Mesendoderm (in vitro differentiated cells): ENCODE measurements around the gene SLC25A46.

ENCODE experiments used
- DNase-seq: peaks from one replicate; pipeline ENCODE4 v3.0.0; 2013
- H2AK5ac ChIP-seq: 2 replicates; pipeline ENCODE4 v1.6.1; 2013; ENCODE audit warnings: low read length, inconsistent platforms
- H2BK120ac ChIP-seq: 2 replicates; pipeline ENCODE4 v1.6.1; 2013; ENCODE audit warnings: low read depth, mild to moderate bottlenecking, low read length, moderate library complexity, mixed read lengths
- H2BK15ac ChIP-seq: replicated peaks from 2 replicates; pipeline ENCODE4 v1.6.1; 2013; ENCODE audit warnings: low read depth, mild to moderate bottlenecking, moderate library complexity
- H2BK5ac ChIP-seq: 2 replicates; pipeline ENCODE4 v1.6.1; 2013; ENCODE audit warnings: low read length, inconsistent platforms
- H3K18ac ChIP-seq: 2 replicates; pipeline ENCODE4 v1.6.1; 2013; ENCODE audit warnings: mild to moderate bottlenecking, low read length, mixed read lengths
- H3K23ac ChIP-seq: one replicate; pipeline ENCODE4 v1.6.1; 2013; ENCODE audit warnings: low read length
- H3K27ac ChIP-seq: 2 replicates; pipeline ENCODE4 v1.5.1; 2013; ENCODE audit warnings: low read depth, mild to moderate bottlenecking, inconsistent platforms, low read length, moderate library complexity
- H3K27me3 ChIP-seq: 2 replicates; pipeline ENCODE4 v1.6.1; 2013; ENCODE audit warnings: low read length, control low read depth, mild to moderate bottlenecking, inconsistent platforms; ENCODE audit not compliant: insufficient read depth, poor library complexity
- H3K36me3 ChIP-seq: 2 replicates; pipeline ENCODE4 v1.6.1; 2013; ENCODE audit warnings: low read length, inconsistent platforms; ENCODE audit not compliant: control insufficient read depth, insufficient read depth
- H3K4ac ChIP-seq: one replicate; pipeline ENCODE4 v1.6.1; 2013; ENCODE audit warnings: low read depth, mild to moderate bottlenecking, low read length, moderate library complexity
- H3K4me1 ChIP-seq: 2 replicates; pipeline ENCODE4 v1.6.1; 2013; ENCODE audit warnings: low read depth, low read length, inconsistent platforms; ENCODE audit not compliant: control insufficient read depth
- H3K4me2 ChIP-seq: 2 replicates; pipeline ENCODE4 v1.6.1; 2013; ENCODE audit warnings: low read length
- H3K4me3 ChIP-seq: 2 replicates; pipeline ENCODE4 v1.5.1; 2013; ENCODE audit warnings: mild to moderate bottlenecking, low read length
- H3K56ac ChIP-seq: one replicate; pipeline ENCODE4 v1.6.1; 2013; ENCODE audit warnings: low read length
- H3K79me1 ChIP-seq: 2 replicates; pipeline ENCODE4 v1.6.1; 2013; ENCODE audit warnings: low read length, inconsistent platforms
- H3K79me2 ChIP-seq: 2 replicates; pipeline ENCODE4 v1.6.1; 2013; ENCODE audit warnings: mild to moderate bottlenecking, low read length; ENCODE audit not compliant: control insufficient read depth, insufficient read depth
- H3K9ac ChIP-seq: 2 replicates; pipeline ENCODE4 v1.6.1; 2013; ENCODE audit warnings: low read length, inconsistent platforms
- H4K5ac ChIP-seq: one replicate; pipeline ENCODE4 v1.6.1; 2013; ENCODE audit warnings: low read length
- H4K8ac ChIP-seq: one replicate; pipeline ENCODE4 v1.6.1; 2013; ENCODE audit warnings: low read depth, mild to moderate bottlenecking, control low read depth, low read length, moderate library complexity
- WGBS: extraction: QIAGEN DNeasy Blood & Tissue Kit; methylation state at CpG from one replicate; pipeline ENCODE4 v1.1.7; 2013; ENCODE audit warnings: low lambda C conversion rate, missing lambda C conversion rate; ENCODE audit not compliant: insufficient coverage; ENCODE audit errors: extremely low coverage; 5-methylcytosine and 5-hydroxymethylcytosine counted together

Gene SLC25A46

DNA sequence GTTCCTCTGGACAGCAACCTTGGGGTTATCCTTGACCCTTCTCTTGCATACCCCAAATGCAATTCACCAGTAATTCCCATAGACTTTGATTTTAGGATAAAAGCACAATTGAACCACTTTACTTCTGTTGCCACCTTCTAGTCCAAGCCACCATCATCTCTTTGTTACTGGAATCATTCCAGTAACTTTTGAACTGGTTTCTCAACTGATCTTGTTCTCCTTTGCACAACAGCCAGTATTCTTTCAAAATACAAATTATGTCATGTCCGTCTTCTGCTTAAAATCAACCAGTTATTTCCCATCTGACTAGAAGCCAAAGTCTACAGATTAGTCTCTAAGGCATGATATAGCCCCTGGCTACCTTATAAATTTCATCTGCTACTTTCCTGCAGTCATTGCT, 21.4 kb downstream of the SLC25A46 start:
- no peaks in the 10 kb centered on the region for H3K36me3 ChIP-seq
- no peak overlapping the region for H3K4ac ChIP-seq
- H2BK5ac ChIP-seq, result no peak overlapping the region
- H3K27ac ChIP-seq, result no peak overlapping the region
- no peak overlapping the region for H4K5ac ChIP-seq
- H3K4me3 ChIP-seq, result no peak overlapping the region
- no peak overlapping the region for H3K4me2 ChIP-seq
- H3K9ac ChIP-seq, result no peak overlapping the region
- no CpG with 5 or more reads among the region's 1 CpG for WGBS
- H3K79me2 ChIP-seq, result no peaks in the 10 kb centered on the region
- H2AK5ac ChIP-seq, result no peak overlapping the region
- H3K18ac ChIP-seq, result no peak overlapping the region
- H3K4me1 ChIP-seq, result no peaks in the 10 kb centered on the region
- no peak for DNase-seq
- H2BK15ac ChIP-seq, result no peak overlapping the region
- no peak overlapping the region for H3K56ac ChIP-seq
- H3K27me3 ChIP-seq, result no peaks in the 10 kb centered on the region
- no peak overlapping the region for H2BK120ac ChIP-seq
- no peaks in the 10 kb centered on the region for H3K79me1 ChIP-seq
- no peak overlapping the region for H3K23ac ChIP-seq
- H4K8ac ChIP-seq, result no peak overlapping the region

DNA sequence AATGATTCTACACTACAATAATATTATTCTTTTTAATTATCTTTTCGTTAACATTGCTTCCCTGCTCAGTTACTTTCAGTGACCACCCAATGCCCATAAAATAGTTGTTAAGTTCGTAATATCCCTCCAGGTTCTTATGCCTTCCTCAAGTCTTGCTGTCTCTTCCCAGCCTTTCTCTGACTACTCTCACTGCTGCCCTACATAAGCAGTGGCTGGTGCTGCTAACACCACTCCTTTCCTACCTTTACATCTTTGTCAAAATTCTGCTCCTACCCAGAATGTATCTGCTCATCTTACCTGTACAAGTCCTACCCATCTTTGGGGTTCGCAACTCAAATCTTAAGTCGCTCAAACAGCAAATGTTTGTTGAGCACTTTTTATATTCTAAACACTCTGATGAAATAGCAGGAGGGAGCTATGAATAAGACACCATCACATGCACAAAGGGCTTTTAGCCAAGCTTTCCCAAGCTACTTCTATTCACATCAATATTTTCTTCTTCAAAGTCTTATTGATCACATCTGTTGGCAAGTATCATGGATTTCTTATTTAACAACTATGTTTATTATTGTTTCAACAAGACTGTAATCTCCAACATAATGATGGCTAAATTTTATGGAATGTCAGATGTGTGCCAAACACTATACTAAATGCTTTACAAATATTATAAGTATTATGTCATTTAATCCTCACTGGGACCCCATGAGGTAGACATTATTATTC, 29.5 kb downstream of the SLC25A46 start:
- Histone ChIP-seq H3K23ac (no peak overlapping the region), H3K36me3 (no peaks in the 10 kb centered on the region), H3K4ac (no peak overlapping the region), H2AK5ac (no peak overlapping the region), H3K4me2 (no peak overlapping the region), H3K27me3 (no peaks in the 10 kb centered on the region), H2BK5ac (no peak overlapping the region), H3K56ac (no peak overlapping the region), H3K27ac (no peak overlapping the region), H3K9ac (no peak overlapping the region), H2BK120ac (no peak overlapping the region), H3K4me3 (no peak overlapping the region), H3K4me1 (no peaks in the 10 kb centered on the region), H4K8ac (no peak overlapping the region), H3K18ac (no peak overlapping the region), H4K5ac (no peak overlapping the region), H3K79me1 (no peaks in the 10 kb centered on the region), H2BK15ac (no peak overlapping the region), H3K79me2 (no peaks in the 10 kb centered on the region)
- WGBS, result 100% methylated on average over 1 of the region's 4 CpGs
- peak; percentile 3 for DNase-seq

DNA sequence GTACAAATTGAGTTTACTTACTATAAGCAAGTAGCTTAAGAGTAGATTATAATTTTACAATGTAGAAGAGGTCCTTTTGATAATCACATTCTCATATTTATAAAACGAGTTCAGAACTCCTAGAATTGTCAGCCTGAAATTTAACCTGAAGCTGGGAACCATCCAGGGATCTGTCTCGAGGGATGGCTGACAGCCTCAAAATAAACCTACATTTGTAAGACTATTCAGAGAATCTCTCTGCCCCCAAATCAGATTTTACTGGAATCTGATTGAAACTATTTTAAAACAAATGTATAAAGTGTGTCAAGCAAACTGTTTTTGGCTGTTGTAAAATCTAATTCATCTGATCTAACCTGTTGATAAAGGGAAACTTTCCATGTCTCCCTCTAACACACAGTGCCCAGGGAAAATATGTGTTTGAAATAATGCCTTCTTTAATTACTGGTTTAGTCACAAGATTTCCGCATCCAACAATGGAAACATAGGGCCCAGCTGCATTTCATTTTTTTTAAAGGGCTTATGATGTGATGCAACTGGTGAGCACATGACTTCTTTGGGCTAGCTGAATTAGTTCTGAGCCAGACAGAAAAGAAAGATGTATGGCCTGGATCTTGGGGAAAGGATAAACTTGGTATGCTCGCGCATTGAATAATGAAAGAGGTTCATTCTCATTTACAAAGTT, 30.3 kb downstream of the SLC25A46 start:
- Histone ChIP-seq H3K4me3 (no peak overlapping the region), H4K8ac (no peak overlapping the region), H3K23ac (no peak overlapping the region), H3K27me3 (no peaks in the 10 kb centered on the region), H3K4ac (no peak overlapping the region), H4K5ac (no peak overlapping the region), H3K79me1 (no peaks in the 10 kb centered on the region), H3K9ac (no peak overlapping the region), H2BK15ac (no peak overlapping the region), H3K4me2 (no peak overlapping the region), H3K56ac (no peak overlapping the region), H3K27ac (no peak overlapping the region), H3K36me3 (no peaks in the 10 kb centered on the region), H3K79me2 (no peaks in the 10 kb centered on the region), H2AK5ac (no peak overlapping the region), H3K4me1 (no peaks in the 10 kb centered on the region), H2BK120ac (no peak overlapping the region), H2BK5ac (no peak overlapping the region), H3K18ac (no peak overlapping the region)
- no peak for DNase-seq
- no CpG with 5 or more reads among the region's 5 CpGs for WGBS

DNA sequence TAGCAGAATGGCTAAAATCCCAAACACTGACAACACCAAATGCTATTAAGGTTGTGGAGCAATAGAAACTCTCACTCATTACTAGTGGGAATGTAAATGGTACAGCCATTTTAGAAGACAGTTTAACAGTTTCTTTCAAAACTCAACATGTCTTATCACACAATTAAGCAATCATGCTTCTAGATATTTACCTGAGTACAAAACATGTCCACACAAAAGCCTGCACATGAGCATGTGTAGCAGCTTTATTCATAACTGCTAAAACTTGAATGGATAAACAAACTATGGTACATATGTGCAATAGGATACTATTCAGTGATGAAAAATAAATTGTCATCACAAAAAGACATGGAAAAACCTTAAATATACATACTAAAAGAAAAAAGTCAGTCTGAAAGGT, 31.5 kb downstream of the SLC25A46 start:
- DNase-seq, result no peak
- Histone ChIP-seq H2BK15ac (no peak overlapping the region), H3K36me3 (no peaks in the 10 kb centered on the region), H3K79me2 (no peaks in the 10 kb centered on the region), H2BK120ac (no peak overlapping the region), H3K4me1 (no peaks in the 10 kb centered on the region), H4K5ac (no peak overlapping the region), H3K27ac (no peak overlapping the region), H3K56ac (no peak overlapping the region), H3K4ac (no peak overlapping the region), H3K4me2 (no peak overlapping the region), H4K8ac (no peak overlapping the region), H2BK5ac (no peak overlapping the region), H3K79me1 (no peaks in the 10 kb centered on the region), H3K4me3 (no peak overlapping the region), H3K18ac (no peak overlapping the region), H2AK5ac (no peak overlapping the region), H3K23ac (no peak overlapping the region), H3K9ac (no peak overlapping the region), H3K27me3 (no peaks in the 10 kb centered on the region)

DNA sequence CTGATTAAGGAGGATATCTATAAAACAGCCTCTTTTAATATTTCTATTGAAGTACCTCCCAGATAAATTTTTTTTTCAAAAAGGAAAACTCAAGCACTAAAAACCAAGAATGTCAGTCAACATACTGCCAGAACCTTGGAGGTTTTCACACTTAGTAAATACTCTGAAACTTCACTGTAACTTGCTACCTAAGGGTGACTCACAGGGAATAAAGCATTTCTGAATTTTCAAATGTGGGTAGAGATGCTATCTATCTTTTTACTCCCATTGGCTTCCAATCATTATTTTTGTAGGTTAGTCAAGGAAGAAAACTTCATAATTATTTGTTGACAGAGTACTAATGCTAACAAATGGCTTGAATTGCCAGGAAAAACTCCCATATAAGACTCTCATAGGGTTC, 46.1 kb downstream of the SLC25A46 start:
- no peak overlapping the region for H2BK120ac ChIP-seq
- no peak overlapping the region for H3K23ac ChIP-seq
- no peak overlapping the region for H3K56ac ChIP-seq
- H2BK15ac ChIP-seq, result no peak overlapping the region
- H4K8ac ChIP-seq, result no peak overlapping the region
- H4K5ac ChIP-seq, result no peak overlapping the region
- H3K18ac ChIP-seq, result no peak overlapping the region
- H3K4me3 ChIP-seq, result no peak overlapping the region
- H3K79me2 ChIP-seq, result no peaks in the 10 kb centered on the region
- H3K79me1 ChIP-seq, result no peaks in the 10 kb centered on the region
- peak; percentile 49 for DNase-seq
- H3K36me3 ChIP-seq, result no peaks in the 10 kb centered on the region
- no peaks in the 10 kb centered on the region for H3K27me3 ChIP-seq
- H2BK5ac ChIP-seq, result no peak overlapping the region
- H3K4me2 ChIP-seq, result no peak overlapping the region
- H3K9ac ChIP-seq, result no peak overlapping the region
- no peak overlapping the region for H2AK5ac ChIP-seq
- no peak overlapping the region for H3K4ac ChIP-seq
- no peaks in the 10 kb centered on the region for H3K4me1 ChIP-seq
- H3K27ac ChIP-seq, result no peak overlapping the region

DNA sequence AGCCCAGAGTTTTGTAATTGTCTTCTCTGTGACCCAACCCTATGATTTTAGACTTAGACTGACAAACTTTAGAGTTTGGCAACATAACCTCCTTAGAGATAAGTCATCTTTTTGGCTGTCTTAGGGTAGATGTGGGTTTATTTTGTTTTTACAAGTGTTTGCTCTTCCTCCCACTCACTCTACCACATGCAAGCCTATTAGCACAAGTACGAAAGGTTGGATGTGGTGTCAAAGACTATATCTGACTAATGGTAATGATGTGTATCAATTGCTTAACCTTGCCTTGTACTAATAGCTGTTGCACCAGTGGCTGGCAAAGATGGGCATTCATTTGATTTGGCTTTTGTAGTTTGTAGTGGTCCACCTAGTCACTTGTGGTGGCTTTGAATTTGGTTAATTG, 46.5 kb downstream of the SLC25A46 start:
- peak; percentile 4 for DNase-seq
- no peak overlapping the region for H2AK5ac ChIP-seq
- H3K27me3 ChIP-seq, result no peaks in the 10 kb centered on the region

More for the DNA sequence above, 46.5 kb downstream of the SLC25A46 start:
- Histone ChIP-seq H2BK15ac (no peak overlapping the region), H3K9ac (no peak overlapping the region), H3K79me1 (no peaks in the 10 kb centered on the region), H3K79me2 (no peaks in the 10 kb centered on the region), H3K4me2 (no peak overlapping the region), H4K5ac (no peak overlapping the region), H2BK120ac (no peak overlapping the region), H3K27ac (no peak overlapping the region), H2BK5ac (no peak overlapping the region), H3K56ac (no peak overlapping the region), H3K36me3 (no peaks in the 10 kb centered on the region), H3K23ac (no peak overlapping the region), H3K4me3 (no peak overlapping the region), H3K4me1 (no peaks in the 10 kb centered on the region), H3K18ac (no peak overlapping the region), H3K4ac (no peak overlapping the region), H4K8ac (no peak overlapping the region)
- no CpG with 5 or more reads among the region's 1 CpG for WGBS
